ENCODE data around the gene WBP11.

DNA sequence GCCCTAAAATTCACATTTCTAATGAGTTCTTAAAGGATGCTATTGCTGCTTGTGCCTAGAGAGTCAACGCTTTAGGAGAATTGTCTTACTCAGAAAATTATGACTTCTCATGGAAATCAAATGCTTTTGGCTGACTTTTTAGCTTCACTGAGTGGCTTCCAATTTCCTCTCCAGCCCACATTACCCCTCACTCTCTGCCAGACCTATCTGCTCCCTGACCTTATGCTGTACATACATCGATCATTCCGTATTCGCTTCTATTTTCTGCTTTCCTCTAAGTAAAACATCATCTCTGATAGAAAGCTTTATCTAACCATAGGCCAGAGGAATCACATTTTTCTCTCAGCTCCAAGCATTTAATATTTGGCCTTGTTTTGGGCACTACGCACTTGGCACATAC lies 23.2 kb upstream of the WBP11 start:
- TF ChIP-seq EZH2 (IDR thresholded peaks at IDR 0.05) (no peak), EZH2phosphoT487 (IDR thresholded peaks at IDR 0.05) (no peak)
- TF ChIP-seq, protein P1, sequence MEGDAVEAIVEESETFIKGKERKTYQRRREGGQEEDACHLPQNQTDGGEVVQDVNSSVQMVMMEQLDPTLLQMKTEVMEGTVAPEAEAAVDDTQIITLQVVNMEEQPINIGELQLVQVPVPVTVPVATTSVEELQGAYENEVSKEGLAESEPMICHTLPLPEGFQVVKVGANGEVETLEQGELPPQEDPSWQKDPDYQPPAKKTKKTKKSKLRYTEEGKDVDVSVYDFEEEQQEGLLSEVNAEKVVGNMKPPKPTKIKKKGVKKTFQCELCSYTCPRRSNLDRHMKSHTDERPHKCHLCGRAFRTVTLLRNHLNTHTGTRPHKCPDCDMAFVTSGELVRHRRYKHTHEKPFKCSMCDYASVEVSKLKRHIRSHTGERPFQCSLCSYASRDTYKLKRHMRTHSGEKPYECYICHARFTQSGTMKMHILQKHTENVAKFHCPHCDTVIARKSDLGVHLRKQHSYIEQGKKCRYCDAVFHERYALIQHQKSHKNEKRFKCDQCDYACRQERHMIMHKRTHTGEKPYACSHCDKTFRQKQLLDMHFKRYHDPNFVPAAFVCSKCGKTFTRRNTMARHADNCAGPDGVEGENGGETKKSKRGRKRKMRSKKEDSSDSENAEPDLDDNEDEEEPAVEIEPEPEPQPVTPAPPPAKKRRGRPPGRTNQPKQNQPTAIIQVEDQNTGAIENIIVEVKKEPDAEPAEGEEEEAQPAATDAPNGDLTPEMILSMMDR (IDR thresholded peaks at IDR 0.05), result no peak

Measured in neural progenitor cell (in vitro differentiated cells).